Stimulated activated CD8-positive, alpha-beta memory T cell treated with anti-CD3 and anti-CD28 coated beads, Interleukin-15, amount 100 ng/mL, for 24 hours (primary cell): ENCODE measurements around the gene LRCH1.

ENCODE experiments used
- DNase-seq: peaks from one replicate; pipeline ENCODE4 v3.0.0-alpha.2; 2020; ENCODE audit warnings: low read depth

The LRCH1 gene

DNA sequence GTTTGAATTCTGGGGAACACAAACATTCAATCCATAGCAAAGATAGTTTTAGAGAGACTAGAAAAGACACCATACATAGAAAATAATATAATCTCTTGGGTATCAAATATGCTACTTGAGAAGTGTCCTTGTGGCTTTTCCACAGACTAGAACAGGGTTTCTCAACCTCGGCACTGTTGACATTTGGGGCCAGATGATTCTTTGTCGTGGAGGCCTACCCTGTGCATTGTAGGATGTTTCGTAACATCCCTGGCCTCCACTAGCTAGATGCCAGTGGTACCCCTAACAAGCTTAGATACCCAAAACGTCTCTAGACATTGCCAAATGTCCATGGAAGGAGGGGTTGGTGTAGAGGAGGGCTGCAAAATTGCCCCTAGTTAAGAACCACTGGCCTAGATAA lies 246.2 kb downstream of the LRCH1 start:
- DNase-seq = no peak

DNA sequence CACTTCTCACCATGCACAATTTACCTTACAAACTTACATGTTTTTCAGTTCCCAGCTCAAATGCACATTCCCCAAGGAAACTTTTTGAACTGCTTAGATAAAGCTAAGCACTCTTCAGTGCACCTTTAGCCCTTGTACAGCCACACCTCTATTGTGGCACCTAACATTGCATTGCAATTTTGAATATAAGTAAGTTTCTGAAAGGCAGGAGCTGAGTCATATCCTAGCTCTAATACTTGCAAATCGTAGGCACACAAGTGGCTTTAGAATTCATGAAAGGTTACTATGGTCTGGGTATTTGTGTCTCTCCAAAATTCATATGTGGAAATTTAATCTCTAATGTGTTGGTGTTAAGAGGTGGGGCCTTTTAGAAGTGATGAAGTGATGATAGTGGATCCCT lies 248.9 kb downstream of the LRCH1 start:
- no peak for DNase-seq
